Stimulated activated memory B cell treated with anti-CD40 and anti-IgM and Interleukin-4, amounts not matched to agents 10 μg/mL and 1 μg/mL and 100 μg/mL, for 72 hours (primary cell): Measurements from ENCODE around the gene POFUT2.

Experiments used
- ATAC-seq: fragments of 150-1000 bp; cut with Tn5 transposase; 2 replicates; pipeline ENCODE4 v1.10.0; 2021
- H3K27ac Mint-ChIP-seq: one replicate; pipeline ENCODE4 v1.8.0; 2022; ENCODE audit warnings: mild to moderate bottlenecking, mixed read lengths
- H3K27me3 Mint-ChIP-seq: one replicate; pipeline ENCODE4 v1.8.0; 2022; ENCODE audit warnings: mixed read lengths
- H3K36me3 Mint-ChIP-seq: one replicate; pipeline ENCODE4 v1.8.0; 2022; ENCODE audit warnings: mixed read lengths
- H3K4me1 Mint-ChIP-seq: one replicate; pipeline ENCODE4 v1.8.0; 2022; ENCODE audit warnings: mixed read lengths
- H3K4me3 Mint-ChIP-seq: one replicate; pipeline ENCODE4 v1.8.0; 2022; ENCODE audit warnings: mild to moderate bottlenecking, moderate library complexity, mixed read lengths
- H3K9me3 Mint-ChIP-seq: one replicate; pipeline ENCODE4 v1.8.0; 2022; ENCODE audit warnings: mixed read lengths

The POFUT2 gene

DNA sequence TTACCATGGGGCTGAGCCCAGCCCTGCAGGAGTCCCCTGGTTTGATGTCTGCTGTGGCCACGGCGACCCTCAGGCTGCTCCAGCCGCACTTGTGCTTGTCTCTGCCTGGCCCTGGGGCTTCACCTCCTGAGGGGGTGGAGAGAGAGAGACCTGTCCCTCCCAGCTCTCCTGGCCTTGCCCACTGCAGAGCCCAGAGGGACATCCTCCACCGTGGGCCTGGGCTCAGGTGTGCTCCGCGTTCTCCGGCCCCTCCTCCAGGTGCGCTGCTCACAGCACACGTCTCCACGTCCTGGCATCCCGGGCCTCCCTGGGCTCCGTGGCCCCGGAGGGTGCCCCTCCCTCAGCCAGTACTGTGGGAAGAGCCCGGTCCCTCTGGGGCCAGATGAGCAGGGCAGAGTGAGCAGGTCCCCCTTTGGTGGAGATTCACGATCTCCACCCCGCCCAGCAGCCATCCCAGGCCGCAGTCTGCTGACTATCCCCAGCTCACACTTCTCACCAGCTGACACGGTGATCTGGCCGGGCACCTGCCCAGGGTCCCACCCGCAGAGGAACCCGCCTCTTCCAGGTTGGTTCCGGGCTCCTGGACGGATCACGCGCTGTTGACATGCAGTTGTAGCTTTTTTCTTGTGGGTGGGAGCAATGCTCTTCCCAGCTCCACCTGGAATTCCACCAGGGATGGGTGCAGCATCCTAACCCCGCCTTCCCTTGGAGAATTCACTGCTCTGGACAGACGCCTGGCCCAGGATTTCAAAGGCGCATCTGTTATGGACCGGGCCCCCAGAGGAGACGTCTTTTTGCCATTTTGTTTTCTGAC, 41.8 kb upstream of the POFUT2 start:
- H3K27ac Mint-ChIP-seq = no peak overlapping the region
- no peak overlapping the region for H3K4me3 Mint-ChIP-seq
- ATAC-seq = no peak
- peaks cover 70% of the 10 kb centered on the region for H3K27me3 Mint-ChIP-seq
- H3K36me3 Mint-ChIP-seq = no peaks in the 10 kb centered on the region
- no peaks in the 10 kb centered on the region for H3K9me3 Mint-ChIP-seq
- peaks cover 17% of the 10 kb centered on the region for H3K4me1 Mint-ChIP-seq

DNA sequence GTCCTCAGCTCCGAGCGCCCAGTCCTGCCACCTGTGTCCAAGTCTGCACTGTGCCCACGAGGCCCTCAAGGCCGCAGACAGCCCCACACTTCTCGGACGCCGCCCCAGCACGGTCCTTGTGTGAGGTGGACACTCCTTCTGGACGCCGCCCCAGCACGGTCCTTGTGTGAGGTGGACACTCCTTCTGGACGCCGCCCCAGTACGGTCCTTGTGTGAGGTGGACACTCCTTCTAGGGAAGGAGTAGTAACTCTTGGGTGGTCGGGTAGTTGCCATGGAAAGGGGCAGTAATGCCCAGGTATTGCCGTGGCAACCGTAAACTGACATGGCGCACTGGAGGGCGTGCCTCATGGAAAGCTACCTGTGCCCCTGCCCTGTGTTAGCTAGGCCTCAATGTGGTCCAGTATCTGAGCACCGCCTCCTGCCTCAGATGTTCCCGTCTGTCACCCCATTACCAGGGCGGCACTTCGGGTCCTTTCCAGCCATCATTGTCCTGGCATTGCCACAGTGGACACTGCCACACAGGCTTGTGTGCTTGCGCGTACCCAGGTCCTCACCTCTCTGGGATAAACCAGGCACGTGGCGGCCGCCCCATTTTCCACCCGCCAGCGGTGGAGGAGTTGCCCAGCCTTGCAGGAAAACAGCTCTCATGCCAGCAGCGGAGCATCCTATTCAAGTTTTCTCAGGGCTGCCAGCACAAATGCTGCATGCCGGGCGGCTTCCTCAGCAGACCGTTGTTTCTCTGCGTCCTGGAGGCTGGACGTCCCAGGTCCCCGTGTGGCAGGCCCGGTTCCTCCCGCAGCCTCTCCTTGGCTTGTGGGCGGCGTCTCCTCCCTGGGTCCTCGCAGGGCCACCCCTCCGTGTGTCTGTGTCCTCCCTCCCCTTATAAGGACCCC, 40.8 kb upstream of the POFUT2 start:
- Mint-ChIP-seq H3K36me3 (no peaks in the 10 kb centered on the region), H3K27ac (no peak overlapping the region), H3K4me1 (peaks cover 17% of the 10 kb centered on the region), H3K4me3 (no peak overlapping the region), H3K27me3 (peaks cover 74% of the 10 kb centered on the region), H3K9me3 (no peaks in the 10 kb centered on the region)
- no peak for ATAC-seq

DNA sequence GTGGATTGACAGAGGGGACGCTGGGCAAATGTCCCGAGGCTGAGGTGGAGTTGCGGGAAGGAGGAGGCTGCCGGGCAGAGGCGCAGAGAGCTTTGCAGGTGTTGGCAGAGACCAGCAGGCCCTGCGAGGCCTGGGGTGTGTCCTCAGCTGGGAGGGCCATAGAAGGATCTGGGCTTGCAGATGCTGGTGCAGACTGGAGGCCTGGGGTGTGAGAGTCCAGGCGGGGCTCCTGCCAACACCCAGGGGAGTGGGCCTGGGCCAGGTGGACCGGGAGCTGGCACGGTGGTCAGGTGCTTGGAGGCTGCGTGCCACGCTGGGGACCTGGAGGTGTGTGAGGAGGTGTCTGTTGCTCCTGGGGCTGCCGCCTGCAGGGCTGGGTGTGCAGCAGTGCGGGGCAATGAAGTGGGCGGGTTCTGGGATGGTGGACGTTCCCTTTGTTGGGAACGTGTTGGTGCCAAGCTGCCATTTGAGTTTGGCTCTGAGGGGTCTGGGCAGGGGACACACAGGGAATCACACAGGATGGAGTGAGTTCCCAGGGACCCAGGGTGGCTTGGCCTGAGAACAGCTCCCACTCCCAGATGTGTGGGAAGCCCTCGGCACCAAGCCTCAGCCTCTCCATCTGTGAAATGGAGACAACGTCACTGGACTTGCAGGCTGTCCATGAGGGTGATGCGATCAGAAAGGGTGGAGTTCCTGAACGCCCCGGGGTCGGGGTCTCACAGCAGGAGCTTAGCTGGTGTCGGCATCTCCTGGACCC, 39.9 kb upstream of the POFUT2 start:
- no peaks in the 10 kb centered on the region for H3K9me3 Mint-ChIP-seq
- H3K27me3 Mint-ChIP-seq = peaks cover 74% of the 10 kb centered on the region
- H3K4me1 Mint-ChIP-seq = peaks cover 22% of the 10 kb centered on the region
- no peak overlapping the region for H3K27ac Mint-ChIP-seq
- no peak for ATAC-seq
- no peak overlapping the region for H3K4me3 Mint-ChIP-seq
- H3K36me3 Mint-ChIP-seq = no peaks in the 10 kb centered on the region

DNA sequence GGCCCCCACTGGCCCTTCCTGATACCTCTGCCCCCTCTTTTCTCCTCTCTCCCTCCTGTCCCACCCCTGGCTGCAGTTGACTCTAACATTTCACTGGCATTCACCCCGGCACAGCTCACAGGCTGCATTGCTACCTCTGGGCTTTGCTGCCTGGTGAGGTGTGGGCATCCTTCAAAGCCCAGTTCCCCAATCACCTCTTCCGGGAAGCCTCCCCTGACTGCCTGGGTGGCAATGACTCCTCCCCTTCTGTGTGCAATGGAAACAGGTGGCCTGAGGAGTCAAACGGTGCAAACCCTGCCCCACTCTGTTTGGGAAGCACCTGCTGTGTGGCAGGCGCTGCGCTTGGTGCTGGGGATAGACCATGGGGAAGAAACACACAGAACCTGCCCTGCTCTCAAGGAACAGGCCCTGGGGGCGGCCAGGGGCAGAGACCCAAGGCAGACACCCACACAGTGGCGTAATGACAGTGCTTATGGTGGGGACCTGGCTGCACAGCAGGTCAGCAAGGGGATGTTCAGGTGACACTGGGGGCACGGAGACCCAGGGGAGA, 39.3 kb upstream of the POFUT2 start:
- no peak overlapping the region for H3K27ac Mint-ChIP-seq
- peaks cover 29% of the 10 kb centered on the region for H3K4me1 Mint-ChIP-seq
- no peaks in the 10 kb centered on the region for H3K9me3 Mint-ChIP-seq
- no peak overlapping the region for H3K4me3 Mint-ChIP-seq
- H3K27me3 Mint-ChIP-seq = peaks cover 74% of the 10 kb centered on the region
- H3K36me3 Mint-ChIP-seq = no peaks in the 10 kb centered on the region
- no peak for ATAC-seq

DNA sequence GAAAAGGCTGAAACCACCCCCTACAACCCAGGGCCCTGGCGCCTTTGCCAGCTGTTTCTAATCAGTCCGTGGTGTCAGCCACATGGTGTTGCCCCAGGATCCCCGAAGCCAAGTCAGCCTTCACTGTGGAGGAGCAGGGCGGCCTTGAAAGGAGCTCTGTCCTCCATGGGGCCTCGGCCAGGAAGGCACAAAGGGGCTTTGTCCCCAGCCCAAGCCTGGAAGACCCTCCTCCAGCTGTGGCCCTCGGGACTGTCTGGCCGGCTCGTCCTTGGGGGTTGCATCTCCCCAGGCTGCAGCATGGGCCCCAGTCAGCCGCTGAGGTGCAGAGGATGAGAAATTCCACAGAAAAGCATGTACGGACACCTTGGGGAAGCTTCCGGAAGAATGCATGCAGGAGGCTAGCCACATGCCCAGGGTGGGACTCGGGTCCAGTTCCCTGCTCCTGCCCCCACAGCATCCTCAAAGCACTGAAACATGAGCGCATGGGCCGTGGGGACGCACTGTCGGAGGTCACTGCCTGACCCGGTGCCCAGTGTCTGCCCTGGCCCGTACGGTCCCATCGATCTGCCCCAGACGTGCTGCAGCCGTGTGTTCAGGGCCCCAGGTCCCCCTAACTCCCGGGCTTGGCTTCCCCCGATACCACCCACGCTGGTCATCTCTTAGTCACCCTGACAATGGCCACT, 38.6 kb upstream of the POFUT2 start:
- peak; percentile 16 for ATAC-seq
- H3K4me1 Mint-ChIP-seq = peaks cover 29% of the 10 kb centered on the region
- no peaks in the 10 kb centered on the region for H3K36me3 Mint-ChIP-seq
- peaks cover 80% of the 10 kb centered on the region for H3K27me3 Mint-ChIP-seq
- H3K4me3 Mint-ChIP-seq = no peak overlapping the region
- H3K27ac Mint-ChIP-seq = no peak overlapping the region
- no peaks in the 10 kb centered on the region for H3K9me3 Mint-ChIP-seq

DNA sequence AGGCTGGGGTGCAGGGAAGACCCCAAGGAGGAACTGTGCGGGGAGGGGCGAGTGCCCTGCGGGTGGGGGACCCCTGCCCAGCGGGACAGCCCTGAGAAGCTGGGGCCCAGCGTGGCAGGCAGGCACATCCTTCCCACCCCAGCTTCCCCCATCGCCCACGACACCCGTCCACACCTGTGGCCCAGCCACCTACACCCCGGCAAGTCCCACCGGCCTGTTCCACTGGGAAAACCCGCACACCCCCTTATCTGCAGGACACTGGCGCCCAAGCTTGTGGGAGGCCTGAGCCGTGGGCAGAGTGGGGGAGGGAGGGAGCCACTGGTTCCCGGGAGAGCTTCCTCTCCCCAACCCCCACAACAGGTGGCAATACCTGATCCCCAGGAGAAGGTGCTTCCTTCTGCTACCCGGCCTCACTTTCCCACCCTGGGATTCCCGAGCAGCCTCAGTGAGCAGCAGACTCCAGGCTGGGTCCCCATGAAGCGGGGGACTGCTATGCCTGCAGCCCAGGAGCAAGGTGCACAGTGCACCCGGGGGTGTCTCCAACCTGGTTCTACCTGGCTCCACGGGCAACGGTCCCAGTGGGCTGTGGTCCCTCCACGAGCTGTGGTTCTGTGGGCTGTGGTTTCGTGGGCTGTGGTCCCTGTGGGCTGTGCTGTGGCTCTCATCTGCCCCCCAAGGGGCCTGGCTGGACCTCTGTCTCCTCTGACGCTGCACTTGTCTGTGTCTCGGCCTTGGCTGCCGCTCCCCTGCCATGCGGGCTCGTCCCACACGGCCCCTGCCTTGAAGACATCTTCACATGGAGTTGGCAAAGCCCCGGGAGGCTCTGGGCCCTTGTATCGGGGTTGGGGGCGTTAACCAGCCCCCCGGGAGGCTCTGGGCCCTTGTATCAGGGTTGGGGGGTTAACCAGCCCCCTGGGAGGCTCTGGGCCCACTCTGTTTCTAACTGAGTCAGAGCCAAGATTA, 37.8 kb upstream of the POFUT2 start:
- no peaks in the 10 kb centered on the region for H3K9me3 Mint-ChIP-seq
- H3K4me1 Mint-ChIP-seq = peaks cover 29% of the 10 kb centered on the region
- no peak overlapping the region for H3K4me3 Mint-ChIP-seq
- no peak overlapping the region for H3K27ac Mint-ChIP-seq
- ATAC-seq = peak; percentile 4
- no peaks in the 10 kb centered on the region for H3K36me3 Mint-ChIP-seq
- H3K27me3 Mint-ChIP-seq = peaks cover 88% of the 10 kb centered on the region

DNA sequence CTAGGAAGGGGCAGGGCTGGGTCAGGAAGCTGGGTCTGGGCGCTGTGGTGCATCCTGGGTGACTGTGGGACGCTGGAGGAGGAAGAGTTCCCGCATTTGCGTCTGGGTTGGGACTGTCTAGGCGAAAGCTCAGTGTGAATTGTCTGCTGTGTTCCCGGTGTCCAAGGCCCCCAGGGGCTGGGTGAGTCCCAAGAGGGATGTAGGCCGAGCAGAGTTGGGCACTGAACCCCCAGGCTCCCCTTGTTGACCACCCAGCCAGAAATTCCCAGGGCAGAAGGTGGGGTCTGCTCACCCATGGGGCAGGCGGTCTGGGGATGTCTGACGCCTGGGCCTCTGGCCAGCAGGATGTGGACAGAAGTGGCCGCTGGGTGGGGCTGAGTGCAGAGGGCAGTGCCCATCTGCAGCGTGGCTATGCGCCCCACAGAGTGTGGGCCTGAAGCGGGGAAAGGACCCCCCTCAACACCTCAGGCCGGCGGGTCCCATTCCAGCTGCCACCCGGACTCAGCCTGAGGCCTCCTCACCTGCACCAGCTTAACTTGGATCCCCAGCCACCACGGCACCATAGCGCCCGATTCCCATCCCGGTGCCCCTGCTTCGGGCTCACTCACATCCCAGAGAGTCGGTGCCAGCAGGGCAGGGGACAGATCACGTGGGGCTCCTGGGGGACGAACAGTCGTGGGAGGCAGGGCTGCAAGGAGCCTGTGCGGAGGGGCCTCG, 37.0 kb upstream of the POFUT2 start:
- no peak for ATAC-seq
- Mint-ChIP-seq H3K36me3 (no peaks in the 10 kb centered on the region), H3K9me3 (no peaks in the 10 kb centered on the region), H3K4me3 (no peak overlapping the region), H3K4me1 (peaks cover 29% of the 10 kb centered on the region), H3K27me3 (peaks cover 90% of the 10 kb centered on the region), H3K27ac (no peak overlapping the region)

DNA sequence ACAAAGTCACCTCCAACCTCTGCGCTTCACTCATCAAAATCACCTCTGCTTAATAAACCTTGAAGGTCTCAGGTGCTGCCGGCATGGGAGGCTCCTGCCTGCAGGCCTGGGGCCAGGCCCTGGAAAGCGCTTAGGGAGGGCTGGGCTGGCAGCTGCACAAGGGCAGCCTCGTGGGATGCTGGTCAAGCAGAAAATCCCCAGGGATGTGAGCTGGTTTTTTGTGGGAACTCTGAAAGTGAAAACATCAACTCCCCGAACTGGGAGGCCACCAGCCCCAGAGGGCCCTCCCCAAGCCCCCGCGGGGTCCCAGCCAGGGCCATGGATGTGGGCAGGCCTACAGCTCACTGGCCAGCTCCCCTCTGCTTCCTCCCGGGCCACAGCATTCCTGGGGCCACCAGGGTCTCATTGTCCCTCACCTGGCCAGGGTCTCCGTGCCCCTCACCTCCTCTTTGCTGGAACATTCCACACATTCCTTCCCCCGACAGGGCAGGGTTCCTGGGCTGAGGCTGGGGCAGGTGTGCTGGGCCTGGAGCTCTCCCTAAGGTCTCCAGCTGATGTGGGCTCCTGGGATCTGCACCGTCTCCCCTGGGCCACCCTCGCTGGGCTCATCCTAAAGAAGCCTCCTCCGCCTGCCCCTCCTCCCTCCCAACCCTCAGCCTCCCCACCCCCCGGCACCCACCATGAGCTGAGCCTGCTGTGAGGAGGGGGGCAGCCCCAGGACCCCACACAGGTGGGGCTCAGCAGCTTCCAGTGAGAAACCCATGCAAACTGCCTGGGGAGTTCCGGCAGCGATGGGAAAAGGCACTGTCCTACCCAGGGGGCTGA, 36.0 kb upstream of the POFUT2 start:
- H3K4me3 Mint-ChIP-seq = no peak overlapping the region
- ATAC-seq = no peak
- H3K9me3 Mint-ChIP-seq = no peaks in the 10 kb centered on the region
- H3K4me1 Mint-ChIP-seq = peaks cover 29% of the 10 kb centered on the region
- H3K36me3 Mint-ChIP-seq = no peaks in the 10 kb centered on the region
- peaks cover 91% of the 10 kb centered on the region for H3K27me3 Mint-ChIP-seq
- H3K27ac Mint-ChIP-seq = no peak overlapping the region

DNA sequence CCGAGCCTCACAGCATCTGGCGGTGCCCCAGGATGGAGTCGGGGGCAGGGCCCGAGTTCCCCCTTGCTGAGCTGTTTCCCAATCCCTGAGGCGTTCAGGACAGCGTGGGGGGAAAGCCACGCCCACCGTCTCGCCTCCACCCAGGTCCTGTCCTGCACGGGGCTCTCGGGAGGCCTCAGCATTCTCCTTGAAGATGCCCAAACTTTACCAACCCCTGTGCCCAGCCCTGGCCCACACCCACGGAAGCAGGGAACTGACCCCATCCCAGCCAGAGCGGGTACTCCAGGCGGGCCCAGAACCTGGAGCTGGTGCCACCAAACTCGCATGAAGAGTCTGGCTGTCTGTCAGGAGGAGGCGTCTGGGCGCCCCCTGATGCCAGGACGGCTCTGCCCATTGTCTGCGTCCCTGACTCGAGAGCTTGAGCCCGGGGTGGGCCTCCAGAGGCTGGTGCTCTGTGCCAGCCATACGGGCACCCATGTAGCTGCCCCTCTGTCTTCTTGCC, 35.3 kb upstream of the POFUT2 start:
- H3K4me1 Mint-ChIP-seq = peaks cover 29% of the 10 kb centered on the region
- no peak overlapping the region for H3K4me3 Mint-ChIP-seq
- H3K27me3 Mint-ChIP-seq = peaks cover 98% of the 10 kb centered on the region
- H3K27ac Mint-ChIP-seq = no peak overlapping the region
- H3K9me3 Mint-ChIP-seq = no peaks in the 10 kb centered on the region
- no peaks in the 10 kb centered on the region for H3K36me3 Mint-ChIP-seq
- no peak for ATAC-seq

DNA sequence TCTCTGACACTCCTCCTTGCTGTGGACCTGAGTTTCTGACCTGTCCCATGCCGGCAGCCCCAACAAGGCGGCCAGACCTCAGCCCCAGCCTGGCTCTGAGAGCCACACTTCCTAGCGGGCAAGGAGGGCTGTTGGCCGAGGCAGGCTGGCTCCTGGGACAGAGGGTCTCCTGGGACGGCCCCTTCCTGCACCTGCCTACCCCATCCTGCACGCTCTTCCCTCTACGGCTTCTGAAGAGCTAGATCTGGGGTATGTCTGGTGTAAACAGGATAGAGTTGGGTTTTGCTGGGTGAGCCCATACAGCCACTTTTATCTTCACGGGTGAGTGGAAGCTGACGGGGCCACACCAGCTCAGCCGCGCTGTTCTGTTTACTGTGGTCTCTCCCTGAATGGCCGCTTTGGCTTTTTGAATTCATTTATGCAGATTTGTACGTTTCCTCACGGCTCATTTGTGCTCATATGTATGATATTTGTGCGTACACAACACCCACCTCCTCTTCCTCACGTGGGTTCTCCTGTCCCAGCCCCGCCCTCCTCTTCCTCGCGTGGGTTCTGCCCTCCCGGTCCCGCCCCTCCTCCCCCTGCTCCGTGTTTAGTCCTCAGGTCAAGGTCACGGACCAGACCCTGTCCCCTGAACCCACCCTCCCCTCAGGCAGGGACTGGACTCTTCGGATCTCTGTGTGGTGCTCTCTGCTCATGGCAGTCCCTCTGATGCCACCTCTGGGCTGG, 34.7 kb upstream of the POFUT2 start:
- no peak overlapping the region for H3K4me3 Mint-ChIP-seq

DNA sequence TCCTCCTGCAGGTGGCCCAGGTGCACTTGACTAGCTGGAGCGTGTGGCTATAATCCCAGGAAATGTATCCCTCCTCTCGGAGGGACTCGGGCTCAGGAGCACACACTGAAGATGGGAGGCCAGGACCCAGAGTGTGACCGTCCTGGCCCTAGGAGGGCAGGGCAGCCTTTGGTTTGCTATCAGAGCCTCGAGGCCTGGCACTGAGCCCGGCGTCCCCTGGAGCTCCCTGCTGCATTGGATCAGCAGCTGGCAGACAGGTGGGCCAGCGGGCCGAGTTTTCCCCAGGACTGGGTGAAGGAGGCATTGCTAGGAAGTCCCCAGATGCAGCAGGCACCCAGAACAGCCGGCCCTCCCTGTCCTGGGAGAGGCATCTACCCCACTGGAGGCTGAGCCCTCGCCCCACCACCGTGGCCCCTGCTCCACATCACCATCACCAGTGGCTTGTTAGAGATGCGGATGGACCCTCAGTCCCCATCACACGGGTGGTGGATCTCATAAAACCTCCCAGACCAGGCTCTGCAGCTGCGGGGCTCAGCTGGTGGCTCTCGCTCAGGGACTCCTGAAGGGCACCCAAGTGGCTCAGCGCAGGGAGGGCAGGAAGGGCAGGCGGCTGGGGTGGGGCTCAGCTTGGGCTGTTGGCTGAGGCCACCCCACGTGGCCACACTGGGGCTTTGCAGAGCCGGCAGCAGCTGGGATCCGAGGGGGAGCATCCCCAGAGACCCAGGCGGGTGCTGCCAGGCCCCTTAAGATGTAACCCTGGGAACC, 32.7 kb upstream of the POFUT2 start:
- no peak for ATAC-seq
- Mint-ChIP-seq H3K9me3 (no peaks in the 10 kb centered on the region), H3K27me3 (peaks cover 90% of the 10 kb centered on the region), H3K36me3 (no peaks in the 10 kb centered on the region), H3K4me1 (peaks cover 15% of the 10 kb centered on the region), H3K4me3 (no peak overlapping the region), H3K27ac (no peak overlapping the region)

More for the DNA sequence above, 34.7 kb upstream of the POFUT2 start:
- Mint-ChIP-seq H3K9me3 (no peaks in the 10 kb centered on the region), H3K4me1 (peaks cover 28% of the 10 kb centered on the region), H3K27me3 (peaks cover 99% of the 10 kb centered on the region), H3K36me3 (no peaks in the 10 kb centered on the region), H3K27ac (no peak overlapping the region)
- no peak for ATAC-seq
